Activated T-helper 17 cell treated with anti-CD3 and anti-CD28 coated beads, Interleukin-2, amount 50 U/mL, for 72 hours (primary cell): ENCODE data around the gene CTNND1. TPM values are rescaled to one million over a fixed set of nuclear protein-coding genes. Genes with fewer than 3 reads are reported as not detected.
A peak's percentile ranks its signal among the peaks of the same experiment; 100 is the strongest.

Experiments
- ATAC-seq: fragments of 150-1000 bp; cut with Tn5 transposase; replicated peaks from 2 replicates; pipeline ENCODE4 v1.10.0; 2021; ENCODE audit warnings: mild to moderate bottlenecking, moderate library complexity
- H3K27ac Mint-ChIP-seq: one replicate; pipeline ENCODE4 v1.8.0; 2022; ENCODE audit warnings: mixed read lengths
- H3K27me3 Mint-ChIP-seq: one replicate; pipeline ENCODE4 v1.8.0; 2022; ENCODE audit warnings: mixed read lengths
- H3K36me3 Mint-ChIP-seq: one replicate; pipeline ENCODE4 v1.8.0; 2022; ENCODE audit warnings: low read depth, mild to moderate bottlenecking, mixed read lengths
- H3K4me1 Mint-ChIP-seq: one replicate; pipeline ENCODE4 v1.8.0; 2022; ENCODE audit warnings: mixed read lengths
- H3K4me3 Mint-ChIP-seq: one replicate; pipeline ENCODE4 v1.8.0; 2022; ENCODE audit warnings: mild to moderate bottlenecking, mixed read lengths
- H3K9me3 Mint-ChIP-seq: one replicate; pipeline ENCODE4 v1.8.0; 2022; ENCODE audit warnings: mixed read lengths
- total RNA-seq, 2 donors: library from RNA; stranded (reverse); gene quantifications; one replicate each; pipeline ENCODE4 v1.2.3, GENCODE V29; 2022

CTNND1 gene
- total RNA-seq, 2 donors from 2014 or later, result 4.6 to 12.5 TPM

DNA sequence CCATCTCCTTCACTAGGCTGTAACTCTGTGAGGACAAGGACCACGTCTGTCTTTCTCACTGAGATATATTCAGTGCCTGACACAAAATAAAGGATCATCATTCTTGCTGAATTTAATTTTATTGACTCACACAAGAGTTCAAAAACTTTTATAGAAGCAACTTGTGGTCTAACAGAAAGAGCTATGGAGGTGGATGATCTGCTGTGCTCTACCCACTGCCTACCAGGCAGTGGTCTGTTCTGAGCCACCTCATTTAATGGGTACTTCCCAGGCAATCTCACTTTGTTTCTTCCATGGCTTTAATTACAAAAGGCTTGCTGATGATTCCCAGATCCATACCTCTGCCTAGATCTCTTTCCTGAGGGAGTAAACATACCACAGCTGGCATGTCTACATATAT, 14.7 kb upstream of the CTNND1 start:
- Mint-ChIP-seq H3K36me3 (peaks cover 69% of the 10 kb centered on the region), H3K27ac (peak overlapping the region; percentile 80), H3K4me3 (no peak overlapping the region), H3K27me3 (no peaks in the 10 kb centered on the region), H3K9me3 (no peaks in the 10 kb centered on the region), H3K4me1 (peaks cover 23% of the 10 kb centered on the region)
- ATAC-seq, result peak; percentile 58

DNA sequence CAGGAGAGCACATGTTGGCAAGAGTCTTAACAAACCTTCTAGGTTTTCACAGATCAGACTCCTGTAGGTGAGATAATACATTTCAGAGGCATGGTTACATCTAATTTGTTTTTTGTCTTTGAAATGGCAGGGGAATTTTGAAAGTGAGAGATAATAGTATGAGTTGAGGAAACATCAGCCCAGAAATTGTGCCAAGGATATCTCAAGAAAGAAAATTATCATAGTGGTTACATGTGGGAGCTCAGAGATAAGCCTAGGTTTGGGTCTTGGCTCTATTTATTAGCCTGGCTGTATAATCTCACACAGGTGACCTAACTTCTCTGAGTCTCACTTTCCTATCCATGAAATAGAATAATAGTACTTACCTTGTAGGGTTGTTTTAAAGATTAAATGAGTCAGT, 10.4 kb upstream of the CTNND1 start:
- no peak overlapping the region for H3K4me3 Mint-ChIP-seq
- H3K9me3 Mint-ChIP-seq, result no peaks in the 10 kb centered on the region
- no peaks in the 10 kb centered on the region for H3K27me3 Mint-ChIP-seq
- peaks cover 9% of the 10 kb centered on the region for H3K4me1 Mint-ChIP-seq
- H3K36me3 Mint-ChIP-seq, result peaks cover 28% of the 10 kb centered on the region
- no peak for ATAC-seq
- H3K27ac Mint-ChIP-seq, result no peak overlapping the region

DNA sequence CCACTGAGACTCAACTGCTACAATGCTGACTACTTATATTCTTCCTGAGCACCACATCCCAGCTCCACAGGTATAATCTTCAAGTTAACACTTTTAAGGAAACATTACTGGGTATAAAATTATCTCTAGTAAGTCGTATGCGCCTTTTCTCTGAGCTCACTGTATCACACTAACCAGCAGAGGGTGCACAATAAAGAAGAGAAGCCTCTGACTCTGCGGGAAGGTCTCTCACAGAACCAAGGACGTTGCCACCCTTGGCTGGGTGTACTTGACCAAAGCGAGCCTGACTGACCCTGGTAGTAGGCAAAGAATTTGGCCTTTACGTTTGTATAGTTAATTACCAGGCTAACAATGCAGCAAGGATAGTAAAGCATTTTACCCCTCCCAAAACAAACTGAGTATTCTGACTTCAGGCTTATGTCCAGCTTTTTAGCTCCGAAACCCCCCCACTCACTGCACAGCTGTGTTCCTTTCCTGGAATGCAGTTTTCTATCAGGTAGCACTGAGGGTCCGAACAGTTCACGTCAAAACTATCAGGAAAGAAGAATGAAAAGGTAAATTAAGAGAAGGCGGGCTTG, 9.8 kb upstream of the CTNND1 start, which contains the start of gene BTBD18:
TSS of gene BTBD18 (minus strand) at position 144 of the 578 bp plus-strand sequence. CDS start 631 bp downstream, outside the sequence.
- Mint-ChIP-seq H3K27me3 (no peaks in the 10 kb centered on the region), H3K27ac (no peak within 1 kb of the TSS), H3K4me3 (no peak within 1 kb of the TSS), H3K9me3 (no peaks in the 10 kb centered on the region), H3K4me1 (peaks cover 8% of the 10 kb centered on the region), H3K36me3 (peaks cover 22% of the 10 kb centered on the region)
- no peak for ATAC-seq

DNA sequence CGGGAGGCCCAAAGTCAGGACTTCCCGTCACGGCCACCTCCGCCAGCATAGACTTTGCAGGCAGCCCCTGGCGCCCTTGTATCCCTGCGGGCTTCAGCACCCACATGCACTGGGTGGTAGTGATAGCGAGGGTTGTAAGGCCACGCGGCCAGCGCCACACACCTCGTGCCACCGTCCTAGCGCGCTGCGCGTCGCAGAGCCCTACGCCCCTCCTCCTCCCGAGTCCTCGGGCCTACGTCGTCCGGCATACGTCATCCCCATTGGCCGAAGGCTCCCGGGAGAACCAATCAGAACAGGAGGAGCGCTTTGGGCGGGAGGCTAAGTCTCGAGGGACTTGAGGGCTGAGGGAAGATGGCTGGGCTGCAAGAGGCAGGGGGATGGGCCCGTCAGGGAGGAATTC, 8.6 kb upstream of the CTNND1 start:
- peaks cover 12% of the 10 kb centered on the region for H3K36me3 Mint-ChIP-seq
- peaks cover 3% of the 10 kb centered on the region for H3K4me1 Mint-ChIP-seq
- H3K27me3 Mint-ChIP-seq, result no peaks in the 10 kb centered on the region
- H3K4me3 Mint-ChIP-seq, result no peak overlapping the region
- no peaks in the 10 kb centered on the region for H3K9me3 Mint-ChIP-seq
- no peak overlapping the region for H3K27ac Mint-ChIP-seq
- ATAC-seq, result no peak

DNA sequence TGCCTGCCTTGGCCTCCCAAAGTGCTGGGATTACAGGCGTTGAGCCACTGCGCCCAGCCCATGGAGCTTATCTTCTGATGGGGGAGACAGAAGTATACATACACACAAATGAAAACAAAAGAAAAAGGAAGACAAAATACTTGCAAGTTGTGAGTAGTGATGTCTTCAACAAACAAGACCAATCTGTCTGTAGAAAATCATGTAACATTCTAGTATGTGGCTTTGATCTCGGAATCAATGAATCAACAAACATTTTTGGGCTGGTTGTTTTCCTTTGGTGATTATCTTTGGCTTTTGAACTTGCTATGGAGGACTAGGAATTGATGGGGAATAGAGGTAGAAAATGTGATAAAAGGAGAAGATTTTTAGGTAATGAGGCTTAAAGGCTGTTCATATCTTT, 3.4 kb upstream of the CTNND1 start:
- no peak for ATAC-seq
- H3K27ac Mint-ChIP-seq, result no peak overlapping the region

DNA sequence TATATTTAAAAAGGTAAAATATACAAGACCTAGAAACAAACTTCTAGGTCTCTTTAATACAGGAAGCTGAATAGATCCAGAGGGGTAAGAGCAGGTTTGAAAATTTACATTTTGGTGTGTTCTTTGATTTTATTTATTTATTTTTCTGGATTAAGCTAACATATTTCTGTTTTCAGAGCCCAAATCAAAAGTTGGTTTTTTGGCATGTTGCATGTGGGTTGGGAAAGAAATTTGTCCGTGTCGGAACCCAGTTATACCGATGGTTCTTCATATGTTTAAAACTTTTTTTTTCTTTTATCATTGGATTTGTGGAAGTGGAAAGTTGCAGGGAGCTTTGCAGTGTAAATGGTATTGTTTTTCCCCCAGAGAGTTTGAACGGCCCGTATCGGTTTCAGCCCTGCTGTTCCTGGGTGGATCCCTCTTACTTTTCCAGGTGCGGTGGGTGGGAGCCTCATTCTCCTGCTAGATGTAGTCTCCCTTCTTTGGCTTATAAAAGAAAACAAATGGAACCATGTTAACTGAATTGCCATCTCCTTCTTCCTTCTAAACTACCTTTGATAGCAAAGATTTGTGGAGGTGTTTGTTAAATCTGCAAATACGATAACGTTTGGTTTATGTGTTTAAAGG, 746 bp downstream of the CTNND1 start:
- Mint-ChIP-seq H3K36me3 (no peaks in the 10 kb centered on the region), H3K27ac (no peak overlapping the region), H3K4me1 (no peaks in the 10 kb centered on the region), H3K9me3 (no peaks in the 10 kb centered on the region), H3K4me3 (no peak overlapping the region), H3K27me3 (no peaks in the 10 kb centered on the region)
- no peak for ATAC-seq

More for the DNA sequence above, 3.4 kb upstream of the CTNND1 start:
- Mint-ChIP-seq H3K4me3 (no peak overlapping the region), H3K27me3 (no peaks in the 10 kb centered on the region), H3K4me1 (no peaks in the 10 kb centered on the region), H3K9me3 (no peaks in the 10 kb centered on the region), H3K36me3 (no peaks in the 10 kb centered on the region)

DNA sequence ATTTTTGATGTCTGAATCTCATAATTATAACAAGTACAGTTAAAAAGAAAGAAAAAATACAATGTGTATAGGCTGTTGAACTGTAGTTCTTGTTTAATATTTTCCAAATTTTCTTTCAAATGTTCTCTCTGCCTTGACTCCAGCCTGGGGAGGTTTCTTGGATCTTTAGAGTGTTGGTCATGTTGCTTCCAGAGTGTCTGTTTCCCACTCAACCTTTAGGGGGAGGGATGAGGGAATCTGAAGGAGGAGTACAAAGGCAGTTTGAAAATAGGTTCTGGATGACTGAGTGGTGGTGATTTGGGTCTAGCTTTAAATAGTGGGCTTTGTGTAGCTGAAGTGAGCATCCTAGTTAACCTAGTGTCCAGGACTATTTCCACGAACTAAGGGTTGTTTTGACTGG, 2.0 kb downstream of the CTNND1 start:
- no peaks in the 10 kb centered on the region for H3K36me3 Mint-ChIP-seq
- no peaks in the 10 kb centered on the region for H3K9me3 Mint-ChIP-seq
- no peaks in the 10 kb centered on the region for H3K4me1 Mint-ChIP-seq
- no peak overlapping the region for H3K27ac Mint-ChIP-seq
- no peak for ATAC-seq
- no peak overlapping the region for H3K4me3 Mint-ChIP-seq
- no peaks in the 10 kb centered on the region for H3K27me3 Mint-ChIP-seq

DNA sequence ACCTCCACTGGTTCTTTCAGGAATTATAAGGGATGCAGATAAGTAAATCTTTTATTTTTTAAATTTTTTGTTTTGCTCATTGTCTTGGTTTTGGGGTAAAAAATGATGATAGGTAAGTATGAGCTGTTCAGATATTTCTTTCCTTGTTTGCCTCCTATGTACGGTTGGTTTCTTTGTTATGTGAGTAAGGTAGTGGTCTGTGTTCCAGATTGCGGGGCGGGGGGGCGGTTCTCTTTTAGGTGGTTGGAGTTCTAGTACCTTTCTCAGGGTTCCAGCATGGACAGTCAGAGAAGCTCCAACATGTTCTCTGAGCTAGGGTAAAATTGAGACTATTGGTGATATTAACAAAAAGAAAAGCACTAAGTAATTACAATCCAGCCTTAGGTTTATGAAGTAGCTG, 2.4 kb downstream of the CTNND1 start:
- no peaks in the 10 kb centered on the region for H3K4me1 Mint-ChIP-seq
- no peak overlapping the region for H3K27ac Mint-ChIP-seq
- no peaks in the 10 kb centered on the region for H3K27me3 Mint-ChIP-seq
- ATAC-seq, result no peak
- no peaks in the 10 kb centered on the region for H3K9me3 Mint-ChIP-seq
- H3K36me3 Mint-ChIP-seq, result no peaks in the 10 kb centered on the region
- no peak overlapping the region for H3K4me3 Mint-ChIP-seq

DNA sequence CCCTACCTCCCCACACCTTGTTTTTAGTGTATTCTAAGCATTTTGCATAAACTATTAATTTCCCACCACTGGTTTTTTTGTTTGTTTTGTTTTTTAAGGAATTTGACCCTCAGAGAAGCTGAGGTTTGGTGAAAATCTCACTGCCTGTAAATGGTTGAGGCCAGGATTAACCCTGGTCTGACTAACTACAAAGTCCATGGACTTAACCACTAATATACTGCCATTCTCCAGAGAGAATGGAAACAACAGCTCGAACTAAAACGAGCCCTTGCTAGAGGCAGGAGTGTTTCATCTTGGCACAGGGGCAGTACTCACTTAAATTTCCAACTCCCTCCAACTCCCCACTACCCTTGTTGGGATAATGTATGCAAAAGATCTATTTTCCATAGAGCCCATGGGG, 3.0 kb downstream of the CTNND1 start:
- Mint-ChIP-seq H3K27ac (no peak overlapping the region), H3K36me3 (no peaks in the 10 kb centered on the region), H3K27me3 (no peaks in the 10 kb centered on the region), H3K9me3 (no peaks in the 10 kb centered on the region), H3K4me1 (peaks cover 4% of the 10 kb centered on the region), H3K4me3 (no peak overlapping the region)
- no peak for ATAC-seq

DNA sequence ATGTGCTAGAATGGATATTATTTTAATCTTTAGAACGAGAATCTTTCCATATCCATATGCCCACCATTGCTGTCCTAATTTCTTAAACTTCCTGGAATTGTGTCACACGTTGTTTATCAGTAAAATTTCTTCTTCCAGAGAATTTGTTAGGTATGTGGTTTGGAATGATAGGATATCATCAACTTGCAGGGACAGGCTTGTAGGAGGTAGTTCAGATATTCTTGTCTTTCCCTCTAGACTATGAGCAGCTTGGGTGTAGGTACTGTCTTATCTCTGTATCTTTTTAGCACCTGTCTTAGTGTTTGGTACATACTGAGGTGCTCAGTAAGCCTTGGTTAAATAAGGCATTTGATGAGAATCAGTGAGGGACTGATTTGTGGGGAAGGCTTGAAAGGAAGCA, 3.4 kb downstream of the CTNND1 start:
- no peak for ATAC-seq
- H3K27me3 Mint-ChIP-seq, result no peaks in the 10 kb centered on the region
- H3K4me3 Mint-ChIP-seq, result no peak overlapping the region
- H3K9me3 Mint-ChIP-seq, result no peaks in the 10 kb centered on the region
- H3K27ac Mint-ChIP-seq, result no peak overlapping the region
- H3K36me3 Mint-ChIP-seq, result no peaks in the 10 kb centered on the region
- H3K4me1 Mint-ChIP-seq, result peaks cover 6% of the 10 kb centered on the region

DNA sequence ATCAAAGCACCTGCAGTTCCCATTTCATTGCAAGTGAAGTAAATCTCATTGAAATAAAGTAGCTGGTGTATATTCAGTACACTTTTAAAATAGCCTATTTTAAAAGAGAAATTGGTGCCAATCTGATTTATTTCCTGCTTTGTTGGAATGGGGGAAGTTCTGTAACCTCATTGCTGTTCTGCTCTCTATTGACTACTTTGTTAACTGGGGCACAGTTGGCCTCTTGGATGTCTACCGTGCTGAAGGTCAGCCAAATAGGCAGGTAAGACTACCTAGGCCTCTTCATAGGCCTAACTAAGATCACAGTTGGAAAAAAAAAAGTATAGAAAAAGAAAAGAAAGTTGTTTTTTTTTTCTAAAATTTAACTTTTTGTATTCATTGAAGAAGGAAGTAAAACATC, 9.2 kb downstream of the CTNND1 start:
- Mint-ChIP-seq H3K4me3 (no peak overlapping the region), H3K36me3 (no peaks in the 10 kb centered on the region), H3K27me3 (no peaks in the 10 kb centered on the region), H3K4me1 (peaks cover 6% of the 10 kb centered on the region), H3K27ac (no peak overlapping the region), H3K9me3 (no peaks in the 10 kb centered on the region)
- ATAC-seq, result no peak

DNA sequence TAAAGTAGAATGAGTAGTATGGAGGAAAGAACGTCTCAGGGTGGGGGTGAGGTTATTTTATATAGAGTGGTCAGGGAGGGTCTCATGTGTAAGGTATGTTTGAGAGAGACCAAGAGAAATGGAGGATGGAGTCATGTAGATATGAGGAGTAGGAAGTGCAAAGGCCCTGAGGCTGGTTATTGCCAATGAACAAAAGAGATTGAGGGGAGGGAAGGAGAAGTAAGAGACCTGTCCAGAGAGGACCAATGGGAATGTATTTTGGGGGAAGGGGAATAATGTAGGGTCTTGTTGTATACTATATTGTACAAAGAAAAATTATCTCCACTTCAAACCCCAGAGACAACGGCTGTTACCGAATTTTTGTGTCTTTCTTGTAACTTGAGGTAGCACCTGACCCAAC, 9.8 kb downstream of the CTNND1 start:
- no peaks in the 10 kb centered on the region for H3K36me3 Mint-ChIP-seq
- no peak overlapping the region for H3K4me3 Mint-ChIP-seq
- no peak for ATAC-seq
- H3K9me3 Mint-ChIP-seq, result no peaks in the 10 kb centered on the region
- no peaks in the 10 kb centered on the region for H3K27me3 Mint-ChIP-seq
- H3K4me1 Mint-ChIP-seq, result peaks cover 6% of the 10 kb centered on the region
- no peak overlapping the region for H3K27ac Mint-ChIP-seq

DNA sequence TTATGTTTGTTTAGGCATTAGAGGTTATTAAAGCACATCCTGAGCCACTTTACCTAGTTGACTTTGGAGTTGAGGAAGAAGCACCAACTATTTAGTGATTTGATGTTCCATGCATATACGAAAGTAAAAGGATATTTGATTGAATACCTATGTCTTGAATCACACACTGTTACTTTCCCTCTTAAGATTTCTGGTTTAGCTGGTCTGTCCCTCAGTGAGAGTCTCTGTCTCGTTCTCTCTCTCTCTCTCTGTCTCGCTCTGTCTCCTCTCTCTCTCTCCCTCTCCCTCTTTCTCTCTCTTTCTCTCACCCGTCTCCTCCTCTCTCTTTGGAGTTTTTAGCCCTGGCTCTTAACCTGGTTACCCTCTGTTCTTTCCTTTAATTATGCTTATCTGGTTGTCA, 11.0 kb downstream of the CTNND1 start:
- Mint-ChIP-seq H3K9me3 (no peaks in the 10 kb centered on the region), H3K27me3 (no peaks in the 10 kb centered on the region), H3K4me1 (peaks cover 6% of the 10 kb centered on the region), H3K27ac (no peak overlapping the region), H3K36me3 (no peaks in the 10 kb centered on the region), H3K4me3 (no peak overlapping the region)
- no peak for ATAC-seq

DNA sequence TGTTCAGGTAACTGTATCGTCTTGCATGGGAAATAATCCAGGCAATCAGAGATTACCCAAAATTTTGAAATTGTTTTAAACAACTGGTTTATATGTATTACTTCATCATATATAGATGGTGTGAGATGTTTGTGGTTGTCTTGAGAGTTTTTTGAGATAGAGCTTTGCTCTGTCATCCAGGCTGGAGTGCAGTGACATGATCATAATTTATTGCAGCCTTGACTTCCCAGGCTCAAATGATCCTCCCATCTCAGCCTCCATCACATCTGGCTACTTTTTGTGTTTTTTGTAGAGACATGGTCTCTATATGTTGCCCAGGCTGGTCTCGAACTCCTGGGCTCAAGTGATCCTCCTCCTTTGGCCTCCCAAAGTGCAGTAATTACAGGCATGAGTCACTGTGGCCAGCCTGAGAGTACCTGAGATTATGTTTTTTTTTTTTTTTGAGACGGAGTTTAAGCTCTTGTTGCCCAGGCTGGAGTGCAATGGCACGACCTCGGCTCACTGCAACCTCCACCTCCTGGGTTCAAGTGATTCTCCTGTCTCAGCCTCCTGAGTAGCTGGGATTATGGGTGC, 11.5 kb downstream of the CTNND1 start:
- Mint-ChIP-seq H3K36me3 (no peaks in the 10 kb centered on the region), H3K9me3 (no peaks in the 10 kb centered on the region), H3K4me1 (peaks cover 6% of the 10 kb centered on the region), H3K27ac (no peak overlapping the region), H3K4me3 (no peak overlapping the region), H3K27me3 (no peaks in the 10 kb centered on the region)
- ATAC-seq, result no peak

DNA sequence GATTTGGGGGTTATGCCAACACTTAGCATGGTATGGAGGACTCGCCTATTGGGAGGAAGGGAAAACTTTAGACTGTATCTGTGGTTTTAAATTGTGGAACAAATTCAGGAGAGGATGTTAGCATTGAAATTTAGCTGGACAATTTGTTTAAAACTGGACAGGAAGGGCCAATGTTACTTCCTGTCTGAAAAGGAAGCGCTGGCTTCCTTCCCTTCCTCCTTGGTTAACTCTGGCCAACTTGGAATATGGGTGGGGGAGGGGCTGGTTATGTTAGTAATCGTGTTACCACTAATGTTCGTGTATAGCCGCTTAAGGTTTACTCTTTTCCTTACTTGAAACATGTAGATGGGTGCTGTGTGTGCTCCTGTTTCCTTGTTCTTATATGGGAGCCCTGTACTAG, 13.9 kb downstream of the CTNND1 start:
- ATAC-seq, result no peak
- Mint-ChIP-seq H3K4me1 (no peaks in the 10 kb centered on the region), H3K9me3 (no peaks in the 10 kb centered on the region), H3K36me3 (no peaks in the 10 kb centered on the region), H3K27me3 (no peaks in the 10 kb centered on the region), H3K4me3 (no peak overlapping the region), H3K27ac (no peak overlapping the region)
